Naive thymus-derived CD8-positive, alpha-beta T cell (primary cell): ENCODE measurements around the gene SOHLH1. TPM values are rescaled to one million over a fixed set of nuclear protein-coding genes. Genes with fewer than 3 reads are reported as not detected.

Experiments
- ATAC-seq, 2 donors: fragments of 150-1000 bp; cut with Tn5 transposase in 1 of 2; sonication (Bioruptor Pico), chemical (Tn5 transposase) in 1 of 2; 1 replicate in 1 of 2; 2 replicates in 1 of 2; pipeline ENCODE4 v1.10.0; 2021; ENCODE audit warnings: mild to moderate bottlenecking in 2 of 2, moderate library complexity in 2 of 2
- POLR2A ChIA-PET: fragments of 350-600 bp; sonication (Branson Sonifier 250); formaldehyde crosslinking; loops from one replicate; lab custom pipeline; 2021; ENCODE audit warnings: antibody characterized with exemption; lab: Charles Lee
- DNase-seq, 10 donors: peaks; one replicate each; pipeline versions ENCODE4 v3.0.0 to v3.0.0-alpha.2; 2020 to 2022
- H3K27ac Mint-ChIP-seq, 10 donors: one replicate each; pipeline ENCODE4 v1.8.0; 2020 to 2022; ENCODE audit warnings: mild to moderate bottlenecking in 10 of 10, mixed read lengths in 10 of 10, moderate library complexity in 4 of 10, inconsistent platforms in 1 of 10
- H3K27me3 Mint-ChIP-seq, 5 donors: one replicate each; pipeline ENCODE4 v1.8.0; 2021 to 2022; ENCODE audit warnings: mixed read lengths in 5 of 5
- H3K36me3 Mint-ChIP-seq, 3 donors: one replicate each; pipeline ENCODE4 v1.8.0; 2020 to 2022; ENCODE audit warnings: mixed read lengths in 3 of 3, mild to moderate bottlenecking in 2 of 3, inconsistent platforms in 1 of 3
- H3K4me1 Mint-ChIP-seq, 4 donors: one replicate each; pipeline ENCODE4 v1.8.0; 2021 to 2022; ENCODE audit warnings: mixed read lengths in 4 of 4
- H3K4me3 Mint-ChIP-seq, 10 donors: one replicate each; pipeline ENCODE4 v1.8.0; 2020 to 2022; ENCODE audit warnings: mild to moderate bottlenecking in 10 of 10, mixed read lengths in 10 of 10, moderate library complexity in 6 of 10, inconsistent platforms in 1 of 10
- H3K9me3 Mint-ChIP-seq, 9 donors: one replicate each; pipeline ENCODE4 v1.8.0; 2020 to 2022; ENCODE audit warnings: mixed read lengths in 9 of 9, mild to moderate bottlenecking in 3 of 9, inconsistent platforms in 1 of 9, moderate library complexity in 1 of 9
- polyA plus RNA-seq, 3 donors: library from polyadenylated mRNA; unstranded; fragments of 300-500 nt; fragmentation: Illumina TruSeq; gene quantifications; one replicate each; pipeline ENCODE4 v1.2.3, GENCODE V29; 2021
- total RNA-seq, 8 experiments: library from RNA in 2 of 8; stranded (reverse) in 2 of 8; gene quantifications; one replicate each; pipeline ENCODE4 v1.2.3 and lab custom pipeline; 2021 to 2026

SOHLH1 gene
- total and polyA plus RNA-seq, 5 experiments from 2014 or later = not detected

DNA sequence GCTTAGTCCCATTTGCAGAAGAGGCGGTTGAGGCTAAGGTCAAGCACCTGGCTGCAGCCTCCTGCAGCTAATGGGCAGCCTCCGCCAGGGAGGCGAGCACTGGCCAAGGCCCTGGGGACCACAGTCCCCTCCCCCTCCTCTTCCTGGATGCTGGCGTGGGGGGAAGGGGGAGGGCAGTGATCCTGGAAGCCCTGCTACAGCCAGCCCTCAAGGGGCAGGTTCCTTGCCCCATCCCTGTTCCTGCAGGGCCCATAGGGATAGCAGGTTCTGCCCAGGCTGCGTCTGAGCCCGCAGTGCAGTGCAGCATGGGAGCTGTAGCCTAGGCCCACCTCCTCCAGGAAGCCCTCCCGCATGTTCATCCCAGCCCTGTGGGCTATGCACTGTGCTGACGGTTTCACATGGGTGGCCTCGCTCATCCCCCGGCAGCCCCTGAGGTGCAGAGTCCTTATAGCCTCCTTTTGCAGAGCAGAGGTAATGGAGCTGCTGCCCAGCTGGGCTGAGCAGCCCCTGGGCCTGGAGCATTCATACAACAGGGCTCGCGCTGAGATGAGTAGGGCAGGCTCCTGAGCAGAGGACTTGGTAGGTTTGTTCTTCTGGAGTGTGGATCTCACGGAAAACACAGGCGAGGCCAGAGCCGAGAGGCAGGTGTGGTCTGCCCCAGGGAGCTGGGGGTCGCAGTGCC is 38.7 kb upstream of the SOHLH1 start:
- DNase-seq (no peak), ATAC-seq (no peak)
- Mint-ChIP-seq H3K27ac (no peak overlapping the region), H3K4me1 (peaks cover 0 to 4% (median under 1%) of the 10 kb centered on the region in 4 donors), H3K27me3 (peaks cover 6 to 36% (median 25%) of the 10 kb centered on the region in 5 donors), H3K9me3 (no peaks in the 10 kb centered on the region), H3K36me3 (no peaks in the 10 kb centered on the region), H3K4me3 (no peak overlapping the region)
- POLR2A ChIA-PET = no interaction called here

DNA sequence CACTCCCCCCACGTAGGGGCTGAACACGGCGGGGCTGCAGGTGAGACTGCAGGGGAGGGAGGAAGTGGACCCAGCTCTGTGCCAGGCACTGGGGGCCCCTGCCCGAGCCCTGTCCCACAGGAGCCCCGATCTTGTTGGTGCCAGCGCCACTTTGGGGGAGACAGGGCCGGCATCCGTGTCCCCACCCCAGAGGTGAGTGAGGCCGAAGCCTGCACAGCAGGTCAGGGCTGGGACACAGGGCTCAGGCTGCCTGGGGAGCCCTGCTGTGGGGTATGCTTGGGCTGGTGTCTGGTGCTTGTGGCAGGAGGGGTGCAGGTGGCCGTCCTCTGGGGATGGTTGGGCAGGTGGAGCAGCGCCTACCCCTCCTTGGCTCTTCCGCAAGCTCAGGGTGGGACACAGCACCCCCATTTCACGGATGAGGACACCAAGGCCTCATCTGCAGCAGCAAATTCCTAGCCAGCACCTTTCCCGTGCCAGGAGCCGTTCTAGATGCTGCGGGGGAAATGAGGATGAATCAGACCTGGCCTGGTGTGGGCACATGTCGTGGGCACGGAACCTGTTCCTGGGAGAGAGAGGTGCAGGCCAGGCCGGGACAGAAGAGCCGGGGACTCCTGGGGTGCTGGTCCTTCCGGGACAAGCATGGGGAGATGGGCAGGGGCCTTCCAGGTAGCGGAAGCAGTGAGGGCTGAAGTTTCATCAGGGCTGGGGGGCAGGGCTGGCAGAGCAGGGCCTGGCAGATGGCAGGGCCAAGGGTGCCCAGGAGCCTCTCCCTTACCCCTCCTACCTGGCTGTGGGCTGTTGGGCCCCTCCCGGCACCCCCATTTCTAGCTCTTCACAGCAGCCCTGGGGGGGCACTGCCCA is 37.9 kb upstream of the SOHLH1 start:
- no peak overlapping the region for H3K27ac Mint-ChIP-seq
- ATAC-seq (no peak), DNase-seq (no peak)
- peaks cover 0 to 7% (median 4%) of the 10 kb centered on the region in 9 donors for H3K9me3 Mint-ChIP-seq
- H3K36me3 Mint-ChIP-seq = peaks cover 0 to 6% (median 0%) of the 10 kb centered on the region in 3 donors
- no peak overlapping the region for H3K4me3 Mint-ChIP-seq
- peaks cover 0 to 4% (median under 1%) of the 10 kb centered on the region in 4 donors for H3K4me1 Mint-ChIP-seq
- POLR2A ChIA-PET = no interaction called here
- peaks cover 6 to 29% (median 27%) of the 10 kb centered on the region in 5 donors for H3K27me3 Mint-ChIP-seq

DNA sequence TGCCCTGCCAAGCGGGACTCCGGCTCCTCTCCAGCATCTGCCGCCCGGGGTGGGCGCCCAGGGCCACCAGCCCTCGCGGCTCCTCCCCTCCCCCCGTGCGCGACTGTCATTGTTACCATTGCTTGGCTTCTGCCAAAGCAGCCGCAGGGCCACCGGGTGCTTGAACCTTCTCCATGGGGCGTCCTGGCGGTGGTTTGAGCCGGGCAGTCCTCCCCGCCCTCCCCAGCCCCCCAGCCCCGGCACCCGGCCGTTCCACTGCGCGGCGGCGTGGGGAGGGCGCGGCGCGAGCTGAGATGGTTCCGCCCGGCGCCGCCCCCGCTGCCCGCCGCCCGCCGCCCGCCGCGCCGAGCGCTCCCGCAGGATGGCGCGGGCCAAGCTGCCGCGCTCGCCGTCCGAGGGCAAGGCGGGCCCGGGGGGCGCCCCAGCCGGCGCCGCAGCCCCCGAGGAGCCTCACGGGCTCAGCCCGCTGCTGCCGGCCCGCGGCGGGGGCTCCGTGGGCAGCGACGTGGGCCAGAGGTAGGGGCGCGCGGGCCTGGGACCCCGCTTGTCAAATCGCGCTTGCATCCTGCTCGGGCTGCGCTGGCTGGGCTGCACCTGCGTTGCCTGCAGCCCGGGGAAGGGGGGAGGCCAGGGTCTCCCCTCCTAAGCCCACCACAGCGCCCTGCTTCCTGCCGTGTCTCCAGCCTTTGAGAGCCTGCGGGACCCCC is 37.1 kb upstream of the SOHLH1 start:
- Mint-ChIP-seq H3K4me1 (peaks cover 0 to 4% (median under 1%) of the 10 kb centered on the region in 4 donors), H3K36me3 (peaks cover 0 to 9% (median 0%) of the 10 kb centered on the region in 3 donors), H3K27me3 (peaks cover 6 to 28% (median 27%) of the 10 kb centered on the region in 5 donors), H3K27ac (no peak overlapping the region), H3K4me3 (no peak overlapping the region), H3K9me3 (peaks cover 0 to 15% (median 6%) of the 10 kb centered on the region in 9 donors)
- ATAC-seq = no peak
- POLR2A ChIA-PET = no interaction called here
- no peak for DNase-seq

DNA sequence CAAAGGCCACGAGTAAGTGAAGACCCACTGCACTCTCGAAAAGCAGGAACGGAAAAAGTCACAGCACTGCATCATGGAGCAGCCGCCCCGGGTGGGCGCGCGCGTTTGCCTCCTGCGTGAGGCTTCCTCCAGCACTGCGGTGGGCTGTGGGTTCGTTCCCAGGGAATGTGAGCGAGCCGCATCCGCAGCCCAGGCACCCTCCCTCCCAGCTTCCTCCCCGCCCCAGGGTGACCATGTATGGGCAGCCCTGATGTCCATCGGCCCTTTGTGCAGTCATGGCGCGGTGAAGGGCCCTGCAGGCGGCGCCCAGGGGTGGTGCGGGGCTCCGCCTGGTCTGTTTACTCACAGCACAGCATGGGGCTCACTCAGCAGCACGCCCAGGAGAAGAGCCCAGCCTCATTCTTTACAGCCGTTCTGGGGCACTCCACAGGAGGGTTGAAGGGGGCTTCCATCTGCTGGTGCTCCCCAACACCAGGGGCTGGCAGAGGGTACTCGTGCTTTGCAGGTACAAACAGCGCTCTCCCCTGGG is 35.4 kb upstream of the SOHLH1 start:
- ATAC-seq = no peak
- DNase-seq = no peak
- Mint-ChIP-seq H3K4me3 (peak overlapping the region in 1 of 10 donors; percentile 34), H3K9me3 (peaks cover 0 to 27% (median 14%) of the 10 kb centered on the region in 9 donors), H3K4me1 (peaks cover 0 to 4% (median under 1%) of the 10 kb centered on the region in 4 donors), H3K27ac (no peak overlapping the region), H3K36me3 (peaks cover 0 to 13% (median 2%) of the 10 kb centered on the region in 3 donors), H3K27me3 (peaks cover 8 to 27% (median 21%) of the 10 kb centered on the region in 5 donors)
- POLR2A ChIA-PET = no interaction called here

DNA sequence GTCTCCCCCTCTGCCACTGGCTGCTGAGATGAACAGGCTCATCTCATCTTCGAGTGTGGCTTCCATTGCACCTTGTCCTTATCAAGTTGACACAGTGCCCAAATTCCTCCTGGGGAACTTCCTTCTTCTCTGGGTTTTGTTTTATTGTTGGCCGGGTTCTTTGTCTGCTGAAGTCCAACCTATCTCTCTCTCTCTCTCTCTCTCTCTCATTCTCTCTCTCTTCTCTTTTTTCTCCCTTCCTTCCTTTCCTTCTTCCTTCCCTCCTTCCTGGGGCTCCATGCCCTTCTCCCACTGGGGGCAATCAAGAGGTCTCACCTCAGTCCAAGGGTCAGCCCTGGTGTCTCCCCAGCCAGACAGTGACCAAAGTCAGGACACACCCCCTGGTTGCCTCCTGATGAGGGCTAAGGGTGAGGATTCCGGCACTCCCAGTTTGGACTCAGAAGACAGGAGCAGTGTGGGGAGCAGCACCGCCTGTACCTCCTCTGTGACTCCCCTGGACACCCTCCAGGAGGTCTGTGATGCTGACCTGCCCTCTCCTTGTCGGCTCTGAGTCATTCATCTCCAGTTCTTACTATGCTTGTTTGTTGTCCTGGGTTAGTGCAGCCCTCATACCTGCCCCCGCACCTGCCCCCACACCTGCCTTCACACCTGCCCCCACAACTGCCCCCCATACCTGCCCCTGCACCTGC is 33.4 kb upstream of the SOHLH1 start:
- H3K9me3 Mint-ChIP-seq = peaks cover 0 to 27% (median 16%) of the 10 kb centered on the region in 9 donors
- POLR2A ChIA-PET = no interaction called here
- peaks cover 9 to 30% (median 14%) of the 10 kb centered on the region in 5 donors for H3K27me3 Mint-ChIP-seq
- no peak overlapping the region for H3K4me3 Mint-ChIP-seq
- peaks cover 0 to 13% (median 2%) of the 10 kb centered on the region in 3 donors for H3K36me3 Mint-ChIP-seq
- DNase-seq (no peak), ATAC-seq (no peak)
- peak overlapping the region in 1 of 10 donors; percentile 48 for H3K27ac Mint-ChIP-seq
- peaks cover 0 to 2% (median 0%) of the 10 kb centered on the region in 4 donors for H3K4me1 Mint-ChIP-seq

DNA sequence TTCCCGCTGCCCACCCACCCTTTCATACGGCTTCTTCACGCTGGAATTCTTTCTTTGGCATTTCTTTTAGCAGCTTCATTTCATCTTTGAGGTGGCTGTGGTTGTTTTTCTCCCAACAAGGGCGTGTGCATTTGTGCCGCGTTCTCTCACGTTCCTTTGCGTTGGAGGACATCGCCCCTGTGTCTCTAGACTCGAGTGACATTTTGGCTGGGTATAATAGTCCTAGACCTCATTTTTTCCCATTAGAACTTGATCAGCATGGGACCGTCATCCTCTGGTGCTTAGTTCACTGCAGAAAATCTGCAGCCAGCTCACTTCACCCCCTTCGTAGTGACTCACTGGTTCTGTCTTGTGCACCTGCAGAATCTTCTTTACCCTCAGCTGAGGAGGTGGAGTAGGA is 32.2 kb upstream of the SOHLH1 start:
- H3K27me3 Mint-ChIP-seq = peaks cover 5 to 28% (median 18%) of the 10 kb centered on the region in 5 donors
- H3K27ac Mint-ChIP-seq = no peak overlapping the region
- peaks cover 0 to 13% (median 2%) of the 10 kb centered on the region in 3 donors for H3K36me3 Mint-ChIP-seq
- no peaks in the 10 kb centered on the region for H3K4me1 Mint-ChIP-seq
- POLR2A ChIA-PET = no interaction called here
- peaks cover 0 to 27% (median 16%) of the 10 kb centered on the region in 9 donors for H3K9me3 Mint-ChIP-seq
- ATAC-seq (no peak), DNase-seq (no peak)
- no peak overlapping the region for H3K4me3 Mint-ChIP-seq

DNA sequence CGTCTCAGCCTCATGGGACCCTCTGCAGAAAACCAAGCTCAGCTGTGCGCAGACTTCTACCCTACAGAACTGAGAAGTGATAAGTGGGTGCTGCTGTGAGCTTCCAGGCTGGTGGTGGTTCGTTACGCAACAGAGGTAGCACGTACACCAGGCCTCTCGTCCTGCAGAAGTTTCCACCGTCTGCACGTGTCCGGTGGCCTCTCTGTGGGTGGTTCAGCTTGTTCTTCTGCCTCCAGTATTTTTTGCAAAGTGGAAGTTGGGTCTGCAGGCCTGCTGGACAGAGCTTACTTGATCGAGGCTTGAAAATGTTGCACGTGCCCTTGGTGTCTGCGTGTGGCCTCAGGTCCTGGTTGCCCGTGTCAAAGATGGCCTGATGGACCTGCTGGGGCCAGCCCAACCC is 30.2 kb upstream of the SOHLH1 start:
- H3K36me3 Mint-ChIP-seq = peaks cover 0 to 13% (median 2%) of the 10 kb centered on the region in 3 donors
- POLR2A ChIA-PET = no interaction called here
- peaks cover 0 to 27% (median 16%) of the 10 kb centered on the region in 9 donors for H3K9me3 Mint-ChIP-seq
- ATAC-seq (no peak), DNase-seq (no peak)
- peaks cover 8 to 28% (median 25%) of the 10 kb centered on the region in 5 donors for H3K27me3 Mint-ChIP-seq
- H3K4me1 Mint-ChIP-seq = no peaks in the 10 kb centered on the region
- H3K27ac Mint-ChIP-seq = no peak overlapping the region
- H3K4me3 Mint-ChIP-seq = no peak overlapping the region

DNA sequence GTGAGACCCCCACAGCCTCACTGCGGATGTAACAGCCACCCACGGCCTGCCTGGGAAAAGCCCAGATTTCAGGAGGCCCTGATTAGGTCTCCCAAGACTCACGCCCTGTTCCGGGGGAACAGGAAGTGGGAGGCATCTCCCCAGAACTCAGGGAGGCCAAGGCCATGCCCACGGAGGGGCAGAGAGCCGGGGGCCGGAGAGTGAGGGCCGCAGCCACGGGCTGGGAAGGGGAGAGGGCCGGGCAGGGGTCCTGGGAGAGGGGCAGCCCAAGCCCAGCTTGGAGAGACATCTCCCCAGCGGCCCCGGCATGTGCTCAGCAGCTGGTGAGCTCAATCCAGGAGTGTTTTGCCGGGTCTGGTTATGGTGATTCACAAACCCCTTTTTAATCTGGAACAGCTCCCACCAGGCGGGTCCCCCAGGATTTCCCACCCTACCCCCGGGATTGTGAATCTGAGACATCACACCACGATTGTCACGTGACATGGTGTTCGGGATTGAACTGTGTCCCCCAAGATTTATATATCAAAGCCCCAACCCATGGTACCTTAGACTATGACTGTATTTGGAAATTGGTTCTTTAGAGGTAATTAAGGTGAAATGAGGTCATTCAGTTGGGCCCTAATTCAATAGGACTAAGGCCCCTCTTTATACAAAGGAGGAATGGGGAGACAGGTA is 29.3 kb upstream of the SOHLH1 start:
- no peak overlapping the region for H3K27ac Mint-ChIP-seq
- no peak for ATAC-seq
- POLR2A ChIA-PET = no interaction called here

DNA sequence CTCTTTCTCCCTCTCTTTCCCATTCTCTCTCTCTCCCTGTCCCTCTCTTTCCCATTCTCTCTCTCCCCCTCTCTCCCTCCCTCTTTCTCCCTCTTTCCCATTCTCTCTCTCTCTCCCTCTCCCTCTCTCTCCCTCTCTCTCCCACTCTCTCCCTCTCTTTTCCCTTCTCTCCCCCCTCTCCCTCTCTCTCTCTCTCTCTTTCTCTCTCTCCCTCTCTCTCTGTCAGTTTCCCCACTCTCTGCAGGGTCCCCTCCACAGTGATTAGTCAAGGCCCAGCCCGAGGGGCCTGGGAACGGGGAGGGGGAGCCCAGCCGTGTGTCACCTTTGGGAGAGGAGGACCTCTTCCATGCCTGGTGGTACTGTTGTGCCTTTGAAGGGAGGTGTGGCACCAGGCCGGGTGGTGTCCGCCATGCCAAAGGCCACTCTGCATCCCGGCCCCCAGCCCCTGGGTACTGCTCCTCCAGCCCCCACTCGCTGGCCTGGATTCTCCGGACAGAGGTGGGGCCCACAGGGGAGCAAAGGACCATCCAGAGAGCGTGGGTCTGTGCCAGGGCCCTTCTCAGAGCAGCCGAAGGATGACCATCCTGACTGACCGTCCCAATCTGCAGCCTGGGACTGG is 28.1 kb upstream of the SOHLH1 start:
- no peak for DNase-seq
- Mint-ChIP-seq H3K27me3 (peaks cover 5 to 28% (median 13%) of the 10 kb centered on the region in 5 donors), H3K27ac (no peak overlapping the region), H3K9me3 (peaks cover 0 to 21% (median 11%) of the 10 kb centered on the region in 9 donors), H3K4me3 (no peak overlapping the region), H3K36me3 (peaks cover 0 to 9% (median 2%) of the 10 kb centered on the region in 3 donors), H3K4me1 (no peaks in the 10 kb centered on the region)
- POLR2A ChIA-PET = no interaction called here
- no peak for ATAC-seq

More for the DNA sequence above, 29.3 kb upstream of the SOHLH1 start:
- Mint-ChIP-seq H3K9me3 (peaks cover 0 to 27% (median 16%) of the 10 kb centered on the region in 9 donors), H3K36me3 (peaks cover 0 to 13% (median 2%) of the 10 kb centered on the region in 3 donors), H3K4me3 (no peak overlapping the region), H3K27me3 (peaks cover 5 to 28% (median 21%) of the 10 kb centered on the region in 5 donors), H3K4me1 (no peaks in the 10 kb centered on the region)
- no peak for DNase-seq

DNA sequence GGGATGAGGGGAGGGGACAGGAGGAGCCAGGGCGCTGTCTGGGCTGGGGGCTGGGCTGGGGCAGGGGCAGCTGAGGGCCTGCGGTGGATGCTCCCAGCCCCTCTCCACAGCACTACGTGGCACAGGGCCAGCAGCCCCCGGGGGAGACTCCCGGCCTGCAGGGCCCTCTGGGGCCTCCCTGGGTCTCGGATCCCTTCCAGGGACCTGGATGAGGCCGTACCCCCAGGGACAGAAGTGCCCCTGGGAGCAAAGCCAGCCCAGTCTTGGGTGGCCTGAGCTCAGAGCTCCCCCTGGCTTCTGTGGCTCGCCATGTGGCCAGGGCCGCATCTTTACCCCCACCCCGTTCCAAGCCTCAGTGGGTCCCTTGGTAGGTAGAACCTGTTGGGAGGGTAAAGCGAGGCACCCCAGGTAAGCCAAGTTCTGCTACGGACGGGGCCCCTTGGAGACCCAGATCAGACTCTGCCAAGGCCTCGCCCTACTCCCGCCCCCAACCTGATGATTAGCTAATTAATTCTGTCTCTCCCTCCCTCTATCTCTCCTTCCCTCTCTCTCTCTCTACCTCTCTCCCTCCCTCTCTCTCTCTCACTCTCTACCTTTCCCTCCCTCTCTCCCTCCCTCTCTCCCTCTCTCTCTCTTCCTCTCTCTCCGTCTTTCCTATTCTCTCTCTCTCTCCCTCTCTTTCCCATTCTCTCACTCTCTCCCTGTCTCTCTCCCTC is 27.0 kb upstream of the SOHLH1 start:
- POLR2A ChIA-PET = no interaction called here
- H3K9me3 Mint-ChIP-seq = peaks cover 0 to 12% (median 7%) of the 10 kb centered on the region in 9 donors
- H3K27ac Mint-ChIP-seq = no peak overlapping the region
- H3K27me3 Mint-ChIP-seq = peaks cover 5 to 28% (median 13%) of the 10 kb centered on the region in 5 donors
- no peak overlapping the region for H3K4me3 Mint-ChIP-seq
- H3K4me1 Mint-ChIP-seq = no peaks in the 10 kb centered on the region
- ATAC-seq = no peak
- DNase-seq = no peak
- H3K36me3 Mint-ChIP-seq = peaks cover 0 to 4% (median 2%) of the 10 kb centered on the region in 3 donors
